GM23248 (cell line): ENCODE data around the gene MOCOS.

Experiments
- EZH2 ChIP-seq: fragments of 200-600 bp; sonication (generic); IDR thresholded peaks from 2 replicates; pipeline ENCODE4 v1.6.1; 2018; ENCODE audit warnings: antibody characterized with exemption, mild to moderate bottlenecking; ENCODE audit not compliant: insufficient read depth, poor library complexity, severe bottlenecking
- EZH2phosphoT487 ChIP-seq: fragments of 200-600 bp; sonication (generic); IDR thresholded peaks from 2 replicates; pipeline ENCODE4 v1.6.1; 2018; ENCODE audit warnings: antibody characterized with exemption, moderate library complexity, mild to moderate bottlenecking, low read depth; ENCODE audit not compliant: insufficient read depth

DNA sequence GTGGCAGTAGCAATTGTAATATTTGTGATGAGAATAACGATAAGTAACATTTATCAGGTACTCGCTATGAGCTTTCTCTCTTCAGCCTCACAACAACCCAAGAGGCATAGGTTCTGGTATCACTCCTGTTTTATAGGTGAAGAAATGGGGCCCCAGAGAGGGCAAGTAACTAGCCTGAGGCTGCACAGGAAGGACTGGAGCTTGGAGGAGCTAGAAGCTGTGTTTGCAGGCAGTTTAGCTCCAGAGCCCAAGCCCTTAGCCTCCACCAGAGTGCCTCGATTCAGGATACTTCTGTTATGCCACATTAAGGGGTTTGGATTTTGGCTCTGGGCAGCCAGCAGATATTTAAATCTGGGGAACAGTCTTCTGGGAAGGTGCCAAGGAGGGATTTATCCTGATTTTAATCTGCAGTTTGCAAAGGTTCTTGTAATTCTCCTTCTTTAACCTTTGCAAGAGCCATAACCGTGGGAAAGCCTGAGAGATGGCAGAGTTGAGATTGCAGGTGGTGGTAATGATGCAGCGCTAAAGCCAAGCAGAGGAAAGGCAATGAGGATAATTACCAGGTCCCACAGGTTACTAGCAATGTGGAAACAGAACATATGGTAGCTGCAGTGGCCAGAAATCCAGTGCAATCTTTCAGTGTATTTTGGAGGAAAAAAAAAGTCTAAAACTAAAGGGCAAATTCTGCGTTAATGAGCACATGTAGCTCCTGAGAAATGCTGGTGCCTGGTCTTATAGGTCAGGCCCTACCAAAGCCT lies 9.1 kb downstream of the MOCOS start:
- TF ChIP-seq EZH2 (no peak), EZH2phosphoT487 (no peak)
